Naive thymus-derived CD4-positive, alpha-beta T cell (primary cell): ENCODE measurements around the gene TUNAR. TPM values are rescaled to one million over a fixed set of nuclear protein-coding genes. Genes with fewer than 3 reads are reported as not detected.
A peak's percentile ranks its signal among the peaks of the same experiment; 100 is the strongest.

ENCODE experiments used
- ATAC-seq: fragments of 150-1000 bp; cut with Tn5 transposase; 2 replicates; pipeline ENCODE4 v1.10.0; 2021; ENCODE audit warnings: mild to moderate bottlenecking, moderate library complexity
- CTCF ChIA-PET: fragments of 350-600 bp; sonication (Branson Sonifier 250); formaldehyde crosslinking; loops from one replicate; lab custom pipeline; 2021; ENCODE audit warnings: antibody characterized with exemption; lab: Charles Lee
- POLR2A ChIA-PET: fragments of 350-600 bp; sonication (Branson Sonifier 250); formaldehyde crosslinking; loops from one replicate; lab custom pipeline; 2021; ENCODE audit warnings: antibody characterized with exemption, inconsistent platforms; lab: Charles Lee
- DNase-seq, 9 donors: peaks; one replicate each; pipeline versions ENCODE4 v3.0.0 to v3.0.0-alpha.2; 2020 to 2022; ENCODE audit warnings: mixed read lengths in 1 of 9
- H3K27ac ChIP-seq: one replicate; pipeline ENCODE4 v1.7.0; 2013; ENCODE audit warnings: mild to moderate bottlenecking, low read depth, low read length, moderate library complexity
- H3K27me3 ChIP-seq, 2 donors: one replicate each; pipeline ENCODE4 v1.7.0; 2013; ENCODE audit warnings: low read length in 2 of 2, mild to moderate bottlenecking in 2 of 2, moderate library complexity in 2 of 2; ENCODE audit not compliant: control insufficient read depth in 2 of 2, insufficient read depth in 2 of 2
- H3K36me3 ChIP-seq, 3 experiments: 1 replicate in 2 of 3; 2 replicates in 1 of 3; pipeline ENCODE4 v1.7.0; 2013; ENCODE audit warnings: low read length in 3 of 3, mild to moderate bottlenecking in 3 of 3, moderate library complexity in 1 of 3; ENCODE audit not compliant: insufficient read depth in 3 of 3, control insufficient read depth in 2 of 3
- H3K4me1 ChIP-seq, 2 donors: one replicate each; pipeline ENCODE4 v1.7.0; 2013; ENCODE audit warnings: low read length in 2 of 2, mild to moderate bottlenecking in 2 of 2, moderate library complexity in 1 of 2; ENCODE audit not compliant: control insufficient read depth in 2 of 2, insufficient read depth in 2 of 2
- H3K4me3 ChIP-seq: 2 replicates; pipeline ENCODE4 v1.7.0; 2013; ENCODE audit warnings: mild to moderate bottlenecking, low read length
- H3K9me3 ChIP-seq, 3 experiments: 1 replicate in 2 of 3; 2 replicates in 1 of 3; pipeline ENCODE4 v1.7.0; 2013; ENCODE audit warnings: low read length in 3 of 3; ENCODE audit not compliant: control insufficient read depth in 2 of 3
- H3K27ac Mint-ChIP-seq, 9 donors: one replicate each; pipeline ENCODE4 v1.8.0; 2020 to 2022; ENCODE audit warnings: mixed read lengths in 9 of 9, mild to moderate bottlenecking in 8 of 9, moderate library complexity in 5 of 9, inconsistent platforms in 2 of 9
- H3K27me3 Mint-ChIP-seq, 5 donors: one replicate each; pipeline ENCODE4 v1.8.0; 2021 to 2022; ENCODE audit warnings: mixed read lengths in 5 of 5, mild to moderate bottlenecking in 1 of 5
- H3K36me3 Mint-ChIP-seq, 5 donors: one replicate each; pipeline ENCODE4 v1.8.0; 2020 to 2022; ENCODE audit warnings: mixed read lengths in 5 of 5, mild to moderate bottlenecking in 3 of 5, inconsistent platforms in 1 of 5
- H3K4me1 Mint-ChIP-seq, 7 donors: one replicate each; pipeline ENCODE4 v1.8.0; 2020 to 2022; ENCODE audit warnings: mixed read lengths in 7 of 7, mild to moderate bottlenecking in 3 of 7, inconsistent platforms in 1 of 7
- H3K4me3 Mint-ChIP-seq, 10 donors: one replicate each; pipeline ENCODE4 v1.8.0; 2020 to 2022; ENCODE audit warnings: mild to moderate bottlenecking in 10 of 10, mixed read lengths in 10 of 10, moderate library complexity in 6 of 10, inconsistent platforms in 2 of 10
- H3K9me3 Mint-ChIP-seq, 11 donors: one replicate each; pipeline ENCODE4 v1.8.0; 2020 to 2022; ENCODE audit warnings: mixed read lengths in 11 of 11, mild to moderate bottlenecking in 4 of 11, inconsistent platforms in 1 of 11, moderate library complexity in 1 of 11
- intact Hi-C, 2 donors: fragments of 100-400 bp; cut with micrococcal nuclease; formaldehyde crosslinking; loops; one replicate each; pipeline ENCODE4 v1.15.1; 2023
- polyA plus RNA-seq, 2 donors: library from polyadenylated mRNA; unstranded; fragments of 300-500 nt; fragmentation: Illumina TruSeq; gene quantifications; one replicate each; pipeline ENCODE4 v1.2.3, GENCODE V29; 2021
- total RNA-seq, 6 experiments: library from RNA in 5 of 6; stranded (reverse) in 5 of 6; gene quantifications; 1 replicate in 5 of 6; 2 replicates in 1 of 6; pipeline ENCODE4 v1.2.3 and lab custom pipeline; 2021 to 2026

The TUNAR gene
- total and polyA plus RNA-seq, 7 experiments from 2014 or later = not detected

- peaks cover 0 to 8% (median 0%) of the 10 kb centered on the region in 11 donors for H3K9me3 Mint-ChIP-seq
- H3K4me3 Mint-ChIP-seq = no peak overlapping the region
- DNase-seq (no peak), ATAC-seq (no peak)
- no peak overlapping the region for H3K27ac ChIP-seq
- H3K36me3 ChIP-seq = no peaks in the 10 kb centered on the region
- no peaks in the 10 kb centered on the region for H3K36me3 Mint-ChIP-seq
- no peaks in the 10 kb centered on the region for H3K4me1 ChIP-seq
- no peaks in the 10 kb centered on the region for H3K4me1 Mint-ChIP-seq
- H3K4me3 ChIP-seq = no peak overlapping the region
- H3K9me3 ChIP-seq = no peaks in the 10 kb centered on the region
- ChIA-PET CTCF (no interaction called here), POLR2A (no interaction called here)
- peaks cover 3 to 5% of the 10 kb centered on the region in 2 donors for H3K27me3 ChIP-seq
- H3K27ac Mint-ChIP-seq = peak overlapping the region in 1 of 9 donors; percentile 21
- intact Hi-C loops = no loop called here
- peaks cover 11 to 52% (median 41%) of the 10 kb centered on the region in 5 donors for H3K27me3 Mint-ChIP-seq
Measured at GRCh38 chr14:95849761-95850160, 26.9 kb upstream of the TUNAR start.

- Mint-ChIP-seq H3K4me1 (no peaks in the 10 kb centered on the region), H3K4me3 (no peak overlapping the region), H3K27me3 (peaks cover 10 to 55% (median 44%) of the 10 kb centered on the region in 5 donors), H3K27ac (no peak overlapping the region), H3K9me3 (peaks cover 0 to 8% (median 0%) of the 10 kb centered on the region in 11 donors), H3K36me3 (no peaks in the 10 kb centered on the region)
- no peak for ATAC-seq
- intact Hi-C loops = no loop called here
- Histone ChIP-seq H3K36me3 (no peaks in the 10 kb centered on the region), H3K9me3 (no peaks in the 10 kb centered on the region), H3K27me3 (peaks cover 3 to 5% of the 10 kb centered on the region in 2 donors), H3K4me3 (no peak overlapping the region), H3K27ac (no peak overlapping the region), H3K4me1 (no peaks in the 10 kb centered on the region)
- POLR2A ChIA-PET = no interaction called here
- CTCF ChIA-PET = no interaction called here
- no peak for DNase-seq
Measured at GRCh38 chr14:95850429-95850828, 26.2 kb upstream of the TUNAR start.

DNA sequence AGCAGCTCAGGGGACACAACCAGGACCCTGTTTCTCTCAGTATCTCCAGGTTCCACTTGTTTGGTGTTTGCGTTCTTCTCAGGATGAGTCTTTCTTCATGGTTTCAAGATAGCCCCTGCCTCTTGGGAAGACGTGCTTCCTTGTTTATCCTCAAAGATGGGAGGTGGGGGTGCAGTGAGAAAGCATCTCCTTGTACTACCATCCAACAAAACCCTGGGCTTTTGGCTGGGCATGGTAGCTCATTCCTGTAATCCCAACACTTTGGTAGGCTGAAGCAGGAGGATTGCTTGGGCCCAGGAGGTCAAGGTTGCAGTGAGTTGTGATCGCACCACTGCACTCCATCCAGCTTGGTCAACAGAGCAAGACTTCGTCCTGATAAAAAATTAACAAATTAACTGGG, 21.0 kb upstream of the TUNAR start:
- no peak overlapping the region for H3K4me3 ChIP-seq
- Mint-ChIP-seq H3K4me1 (no peaks in the 10 kb centered on the region), H3K9me3 (peaks cover 0 to 10% (median 0%) of the 10 kb centered on the region in 11 donors), H3K4me3 (no peak overlapping the region), H3K27me3 (peaks cover 0 to 49% (median 28%) of the 10 kb centered on the region in 5 donors), H3K36me3 (no peaks in the 10 kb centered on the region), H3K27ac (no peak overlapping the region)
- POLR2A ChIA-PET = no interaction called here
- intact Hi-C loops = no loop called here
- no peak for DNase-seq
- ATAC-seq = no peak
- H3K27ac ChIP-seq = no peak overlapping the region
- H3K9me3 ChIP-seq = no peaks in the 10 kb centered on the region
- H3K4me1 ChIP-seq = no peaks in the 10 kb centered on the region
- CTCF ChIA-PET = no interaction called here
- H3K36me3 ChIP-seq = no peaks in the 10 kb centered on the region
- peaks cover 2 to 3% of the 10 kb centered on the region in 2 donors for H3K27me3 ChIP-seq

GRCh38 chr14:95857275-95857674, 19.4 kb upstream of the TUNAR start:
- Histone ChIP-seq H3K4me1 (no peaks in the 10 kb centered on the region), H3K27me3 (no peaks in the 10 kb centered on the region), H3K9me3 (no peaks in the 10 kb centered on the region), H3K4me3 (no peak overlapping the region), H3K36me3 (no peaks in the 10 kb centered on the region), H3K27ac (no peak overlapping the region)
- ATAC-seq (no peak), DNase-seq (no peak)
- ChIA-PET POLR2A (no interaction called here), CTCF (no interaction called here)
- peaks cover 4 to 40% (median 26%) of the 10 kb centered on the region in 5 donors for H3K27me3 Mint-ChIP-seq
- no peak overlapping the region for H3K27ac Mint-ChIP-seq
- H3K4me1 Mint-ChIP-seq = no peaks in the 10 kb centered on the region
- no peaks in the 10 kb centered on the region for H3K36me3 Mint-ChIP-seq
- no peak overlapping the region for H3K4me3 Mint-ChIP-seq
- intact Hi-C loops = no loop called here
- H3K9me3 Mint-ChIP-seq = peaks cover 0 to 5% (median 0%) of the 10 kb centered on the region in 11 donors

GRCh38 chr14:95858893-95859292, 17.7 kb upstream of the TUNAR start:
- H3K9me3 Mint-ChIP-seq = peaks cover 0 to 5% (median 0%) of the 10 kb centered on the region in 11 donors
- H3K36me3 ChIP-seq = no peaks in the 10 kb centered on the region
- DNase-seq (no peak), ATAC-seq (no peak)
- no peaks in the 10 kb centered on the region for H3K4me1 Mint-ChIP-seq
- H3K27ac ChIP-seq = no peak overlapping the region
- no peaks in the 10 kb centered on the region for H3K9me3 ChIP-seq
- H3K4me3 ChIP-seq = no peak overlapping the region
- H3K36me3 Mint-ChIP-seq = no peaks in the 10 kb centered on the region
- H3K27me3 Mint-ChIP-seq = peaks cover 4 to 47% (median 26%) of the 10 kb centered on the region in 5 donors
- H3K27me3 ChIP-seq = no peaks in the 10 kb centered on the region
- no peak overlapping the region for H3K4me3 Mint-ChIP-seq
- CTCF ChIA-PET = no interaction called here
- H3K4me1 ChIP-seq = no peaks in the 10 kb centered on the region
- POLR2A ChIA-PET = no interaction called here
- intact Hi-C loops = no loop called here
- H3K27ac Mint-ChIP-seq = no peak overlapping the region

GRCh38 chr14:95862243-95862642, 14.4 kb upstream of the TUNAR start:
- H3K27ac Mint-ChIP-seq = no peak overlapping the region
- H3K36me3 ChIP-seq = no peaks in the 10 kb centered on the region
- ATAC-seq (no peak), DNase-seq (no peak)
- no peaks in the 10 kb centered on the region for H3K9me3 ChIP-seq
- peaks cover 4 to 55% (median 31%) of the 10 kb centered on the region in 5 donors for H3K27me3 Mint-ChIP-seq
- CTCF ChIA-PET = no interaction called here
- H3K4me1 ChIP-seq = no peaks in the 10 kb centered on the region
- H3K4me1 Mint-ChIP-seq = no peaks in the 10 kb centered on the region
- no peak overlapping the region for H3K4me3 ChIP-seq
- POLR2A ChIA-PET = no interaction called here
- H3K27me3 ChIP-seq = no peaks in the 10 kb centered on the region
- H3K4me3 Mint-ChIP-seq = no peak overlapping the region
- peaks cover 0 to 3% (median 0%) of the 10 kb centered on the region in 5 donors for H3K36me3 Mint-ChIP-seq
- peaks cover 0 to 6% (median 0%) of the 10 kb centered on the region in 11 donors for H3K9me3 Mint-ChIP-seq
- no peak overlapping the region for H3K27ac ChIP-seq
- intact Hi-C loops = no loop called here

DNA sequence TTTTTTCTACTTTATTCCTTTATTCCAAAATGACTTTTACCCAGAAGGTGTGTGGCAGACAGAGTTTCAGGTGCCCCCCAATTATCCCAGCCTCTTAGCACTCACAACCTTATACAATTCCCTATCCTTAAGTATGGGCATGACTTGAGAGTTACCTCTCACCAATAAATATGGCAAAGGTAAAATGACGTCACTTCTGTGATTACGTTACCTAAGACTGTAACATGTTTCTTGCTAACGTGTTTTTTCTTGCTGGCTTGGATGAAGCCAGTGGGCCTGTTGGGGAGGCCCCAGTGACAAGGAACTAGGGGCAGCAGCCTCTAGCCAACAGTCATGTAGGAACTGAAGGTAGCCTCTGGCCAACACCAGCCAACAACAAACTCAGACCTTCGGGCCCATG, 13.3 kb upstream of the TUNAR start:
- no peaks in the 10 kb centered on the region for H3K4me1 ChIP-seq
- ChIA-PET POLR2A (no interaction called here), CTCF (no interaction called here)
- H3K4me3 Mint-ChIP-seq = no peak overlapping the region
- no peak overlapping the region for H3K4me3 ChIP-seq
- H3K9me3 ChIP-seq = no peaks in the 10 kb centered on the region
- intact Hi-C loops = no loop called here
- peaks cover 5 to 58% (median 34%) of the 10 kb centered on the region in 5 donors for H3K27me3 Mint-ChIP-seq
- no peaks in the 10 kb centered on the region for H3K27me3 ChIP-seq
- peaks cover 0 to 3% (median 0%) of the 10 kb centered on the region in 5 donors for H3K36me3 Mint-ChIP-seq
- no peak overlapping the region for H3K27ac ChIP-seq
- no peak overlapping the region for H3K27ac Mint-ChIP-seq
- H3K9me3 Mint-ChIP-seq = peaks cover 0 to 6% (median 0%) of the 10 kb centered on the region in 11 donors
- no peak for ATAC-seq
- DNase-seq = no peak
- H3K4me1 Mint-ChIP-seq = no peaks in the 10 kb centered on the region
- no peaks in the 10 kb centered on the region for H3K36me3 ChIP-seq
